Panc1 (cell line): Measurements from ENCODE around the gene DPYD. TPM values are rescaled to one million over a fixed set of nuclear protein-coding genes. Genes with fewer than 3 reads are reported as not detected.

Experiments used
- ATAC-seq: fragments of 200-7000 bp; cut with Tn5 transposase; 2 replicates; pipeline ENCODE4 v1.9.1; 2020; ENCODE audit warnings: mild to moderate bottlenecking, moderate library complexity
- BruUV-seq: library from RNA; stranded (reverse); fragments of 400-500 nt; replicated peaks from 2 replicates; lab custom pipeline; 2021; lab: Mats Ljungman, UMichigan
- CTCF ChIA-PET: fragments of 300-600 bp; sonication (Branson Sonifier 250); formaldehyde crosslinking; loops from one replicate; lab custom pipeline; 2022; ENCODE audit warnings: antibody characterized with exemption; lab: Charles Lee
- POLR2A ChIA-PET: fragments of 300-600 bp; sonication (Branson Sonifier 250); formaldehyde crosslinking; loops from one replicate; lab custom pipeline; 2022; ENCODE audit warnings: antibody characterized with exemption; lab: Charles Lee
- DNase-seq: peaks from one replicate; pipeline ENCODE4 v3.0.0-alpha.2; 2010; ENCODE audit warnings: low read depth, low spot score
- H3K27ac ChIP-seq: 2 replicates; pipeline ENCODE4 v1.5.1; 2011; ENCODE audit warnings: mild to moderate bottlenecking, low read length, inconsistent platforms
- H3K27me3 ChIP-seq: fragments of 200-500 bp; sonication (Bioruptor generic); 2 replicates; pipeline ENCODE4 v1.6.0; 2014; ENCODE audit warnings: low read length, inconsistent platforms; ENCODE audit not compliant: control insufficient read depth, insufficient read depth
- H3K36me3 ChIP-seq: fragments of 200-500 bp; sonication (Bioruptor generic); 2 replicates; pipeline ENCODE4 v1.5.1; 2014; ENCODE audit warnings: inconsistent platforms, mild to moderate bottlenecking, low read length, moderate library complexity; ENCODE audit not compliant: control insufficient read depth, insufficient read depth
- H3K4me1 ChIP-seq: 2 replicates; pipeline ENCODE4 v1.5.1; 2011; ENCODE audit warnings: inconsistent platforms, mild to moderate bottlenecking, low read length, moderate library complexity; ENCODE audit not compliant: control insufficient read depth, insufficient read depth
- H3K4me3 ChIP-seq, 2 experiments: 2 replicates each; pipeline ENCODE4 v1.5.1; 2011 to 2012; ENCODE audit warnings: low read depth in 2 of 2, low read length in 2 of 2, mild to moderate bottlenecking in 2 of 2, inconsistent platforms in 1 of 2, moderate library complexity in 1 of 2
- H3K9me3 ChIP-seq: fragments of 200-500 bp; sonication (Bioruptor generic); 2 replicates; pipeline ENCODE4 v1.5.1; 2014; ENCODE audit warnings: low read depth, mild to moderate bottlenecking, inconsistent platforms, low read length, moderate library complexity; ENCODE audit not compliant: control insufficient read depth, insufficient read depth
- POLR2AphosphoS5 ChIP-seq: IDR thresholded peaks from 2 replicates; pipeline ENCODE4 v1.6.1; 2012; ENCODE audit warnings: mild to moderate bottlenecking, low read depth, low read length, moderate library complexity
- SIN3A ChIP-seq: IDR thresholded peaks from 2 replicates; pipeline ENCODE4 v1.6.1; 2012; ENCODE audit warnings: low read depth, mild to moderate bottlenecking, low read length, moderate library complexity, borderline replicate concordance; ENCODE audit not compliant: insufficient read depth
- TCF7L2 ChIP-seq: IDR thresholded peaks from 2 replicates; pipeline ENCODE4 v1.6.1; 2011; ENCODE audit warnings: mild to moderate bottlenecking, low read depth, low read length, inconsistent platforms
- in situ Hi-C: cut with HindIII; loops from 2 replicates; pipeline ENCODE4 v1.10.0; 2016; ENCODE audit warnings: low sequenced_read_pairs, low pct_unique_long_range_greater_than_20kb
- intact Hi-C: fragments of 100-400 bp; cut with micrococcal nuclease; formaldehyde crosslinking; loops from one replicate; pipeline ENCODE4 v1.10.0; 2022; ENCODE audit not compliant: unreplicated experiment
- total RNA-seq: library from RNA; stranded (reverse); gene quantifications from one replicate; pipeline ENCODE4 v1.2.1, GENCODE V29; 2021; ENCODE audit not compliant: unreplicated experiment
- TF ChIP-seq, protein P1 (sequence below), 2 experiments: IDR thresholded peaks; 2 replicates each; pipeline ENCODE4 v1.6.1; 2011 to 2012; ENCODE audit warnings: low read depth in 2 of 2, control low read depth in 1 of 2, low read length in 1 of 2, mild to moderate bottlenecking in 1 of 2, moderate library complexity in 1 of 2; ENCODE audit not compliant: insufficient read depth in 1 of 2
- TF ChIP-seq, protein P2 (sequence below): fragments of 450-650 bp; IDR thresholded peaks from 2 replicates; pipeline ENCODE4 v1.5.1; 2017; ENCODE audit warnings: mild to moderate bottlenecking

The DPYD gene
- total RNA-seq, 1 experiment from 2014 or later, result 2.0 TPM

DNA sequence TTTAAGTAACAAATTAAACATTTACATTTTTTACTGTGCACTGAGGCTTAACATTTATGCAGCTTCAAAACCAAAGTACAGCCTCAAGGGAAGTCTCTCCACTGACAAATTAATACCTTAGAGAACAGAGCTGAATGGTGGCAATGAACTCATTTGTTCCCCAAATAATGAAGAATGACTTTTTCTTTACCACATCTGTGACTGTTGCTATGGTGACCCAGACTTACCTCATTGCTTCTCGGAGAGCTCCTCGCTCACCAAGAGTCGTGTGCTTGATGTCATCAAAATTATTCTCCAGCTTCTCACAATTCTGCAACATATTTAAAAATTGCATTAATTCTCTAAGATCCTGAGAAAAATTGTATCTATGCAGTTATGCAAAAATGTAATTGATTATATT lies 92.9 kb downstream of the DPYD start:
- Histone ChIP-seq H3K27me3 (no peaks in the 10 kb centered on the region), H3K36me3 (no peaks in the 10 kb centered on the region), H3K4me3 (no peak overlapping the region), H3K27ac (no peak overlapping the region), H3K9me3 (no peaks in the 10 kb centered on the region), H3K4me1 (no peaks in the 10 kb centered on the region)
- BruUV-seq, result no TSS peak
- POLR2A ChIA-PET, result no interaction called here
- DNase-seq (no peak), ATAC-seq (no peak)
- TF ChIP-seq, protein P1, sequence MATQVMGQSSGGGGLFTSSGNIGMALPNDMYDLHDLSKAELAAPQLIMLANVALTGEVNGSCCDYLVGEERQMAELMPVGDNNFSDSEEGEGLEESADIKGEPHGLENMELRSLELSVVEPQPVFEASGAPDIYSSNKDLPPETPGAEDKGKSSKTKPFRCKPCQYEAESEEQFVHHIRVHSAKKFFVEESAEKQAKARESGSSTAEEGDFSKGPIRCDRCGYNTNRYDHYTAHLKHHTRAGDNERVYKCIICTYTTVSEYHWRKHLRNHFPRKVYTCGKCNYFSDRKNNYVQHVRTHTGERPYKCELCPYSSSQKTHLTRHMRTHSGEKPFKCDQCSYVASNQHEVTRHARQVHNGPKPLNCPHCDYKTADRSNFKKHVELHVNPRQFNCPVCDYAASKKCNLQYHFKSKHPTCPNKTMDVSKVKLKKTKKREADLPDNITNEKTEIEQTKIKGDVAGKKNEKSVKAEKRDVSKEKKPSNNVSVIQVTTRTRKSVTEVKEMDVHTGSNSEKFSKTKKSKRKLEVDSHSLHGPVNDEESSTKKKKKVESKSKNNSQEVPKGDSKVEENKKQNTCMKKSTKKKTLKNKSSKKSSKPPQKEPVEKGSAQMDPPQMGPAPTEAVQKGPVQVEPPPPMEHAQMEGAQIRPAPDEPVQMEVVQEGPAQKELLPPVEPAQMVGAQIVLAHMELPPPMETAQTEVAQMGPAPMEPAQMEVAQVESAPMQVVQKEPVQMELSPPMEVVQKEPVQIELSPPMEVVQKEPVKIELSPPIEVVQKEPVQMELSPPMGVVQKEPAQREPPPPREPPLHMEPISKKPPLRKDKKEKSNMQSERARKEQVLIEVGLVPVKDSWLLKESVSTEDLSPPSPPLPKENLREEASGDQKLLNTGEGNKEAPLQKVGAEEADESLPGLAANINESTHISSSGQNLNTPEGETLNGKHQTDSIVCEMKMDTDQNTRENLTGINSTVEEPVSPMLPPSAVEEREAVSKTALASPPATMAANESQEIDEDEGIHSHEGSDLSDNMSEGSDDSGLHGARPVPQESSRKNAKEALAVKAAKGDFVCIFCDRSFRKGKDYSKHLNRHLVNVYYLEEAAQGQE (IDR thresholded peaks at IDR 0.05; ENCODE audit: insufficient read depth in 1 of 2, low read depth in 2 of 2, low read length in 1 of 2), result no peak
- TF ChIP-seq SIN3A (no peak), TCF7L2 (no peak), POLR2AphosphoS5 (no peak)
- TF ChIP-seq, protein P2, sequence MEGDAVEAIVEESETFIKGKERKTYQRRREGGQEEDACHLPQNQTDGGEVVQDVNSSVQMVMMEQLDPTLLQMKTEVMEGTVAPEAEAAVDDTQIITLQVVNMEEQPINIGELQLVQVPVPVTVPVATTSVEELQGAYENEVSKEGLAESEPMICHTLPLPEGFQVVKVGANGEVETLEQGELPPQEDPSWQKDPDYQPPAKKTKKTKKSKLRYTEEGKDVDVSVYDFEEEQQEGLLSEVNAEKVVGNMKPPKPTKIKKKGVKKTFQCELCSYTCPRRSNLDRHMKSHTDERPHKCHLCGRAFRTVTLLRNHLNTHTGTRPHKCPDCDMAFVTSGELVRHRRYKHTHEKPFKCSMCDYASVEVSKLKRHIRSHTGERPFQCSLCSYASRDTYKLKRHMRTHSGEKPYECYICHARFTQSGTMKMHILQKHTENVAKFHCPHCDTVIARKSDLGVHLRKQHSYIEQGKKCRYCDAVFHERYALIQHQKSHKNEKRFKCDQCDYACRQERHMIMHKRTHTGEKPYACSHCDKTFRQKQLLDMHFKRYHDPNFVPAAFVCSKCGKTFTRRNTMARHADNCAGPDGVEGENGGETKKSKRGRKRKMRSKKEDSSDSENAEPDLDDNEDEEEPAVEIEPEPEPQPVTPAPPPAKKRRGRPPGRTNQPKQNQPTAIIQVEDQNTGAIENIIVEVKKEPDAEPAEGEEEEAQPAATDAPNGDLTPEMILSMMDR, result no peak
- in situ Hi-C loops, result no loop called here
- CTCF ChIA-PET, result no interaction called here
- intact Hi-C loops, result loop anchor here (10.0 kb wide), 1 partner anchor 227 kb away; no protein-coding TSS in a partner anchor

DNA sequence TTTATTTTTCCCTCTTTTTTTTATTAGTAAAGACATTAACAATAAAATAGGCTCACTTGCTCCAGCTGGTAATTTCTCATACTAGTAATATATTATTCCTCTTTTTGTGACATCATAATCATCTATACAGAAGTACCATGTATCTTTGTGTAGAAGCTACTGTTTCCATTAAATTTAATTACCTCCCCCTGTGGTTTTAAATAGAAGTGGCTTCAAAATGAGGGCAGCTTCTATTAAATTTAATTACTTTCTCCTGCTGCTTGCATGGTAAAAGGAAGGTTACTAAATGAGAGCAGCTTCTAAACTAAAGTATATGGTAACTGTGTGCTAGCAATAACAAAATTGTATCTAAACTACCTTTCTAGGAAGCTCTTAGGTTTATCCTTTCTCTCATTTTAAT lies 94.0 kb downstream of the DPYD start:
- no peaks in the 10 kb centered on the region for H3K4me1 ChIP-seq
- no peak for ATAC-seq
- in situ Hi-C loops (no loop called here), intact Hi-C loops (loop anchor here (10.0 kb wide), 1 partner anchor 228 kb away; no protein-coding TSS in a partner anchor)
- no peaks in the 10 kb centered on the region for H3K9me3 ChIP-seq
- H3K36me3 ChIP-seq, result no peaks in the 10 kb centered on the region
- no peaks in the 10 kb centered on the region for H3K27me3 ChIP-seq
- no peak for DNase-seq
- H3K4me3 ChIP-seq, result no peak overlapping the region
- H3K27ac ChIP-seq, result no peak overlapping the region
- no TSS peak for BruUV-seq
- POLR2A ChIA-PET, result no interaction called here
- TF ChIP-seq SIN3A, result no peak
- no peak for TF ChIP-seq TCF7L2
- TF ChIP-seq, protein P2, result no peak
- TF ChIP-seq, protein P1 (IDR thresholded peaks at IDR 0.05; ENCODE audit: insufficient read depth in 1 of 2, low read depth in 2 of 2, low read length in 1 of 2), result no peak
- TF ChIP-seq POLR2AphosphoS5, result no peak
- CTCF ChIA-PET, result no interaction called here
